DOHH2 (cell line): ENCODE results near the gene PDE10A.

Source experiments
- EZH2phosphoT487 ChIP-seq: fragments of 200-600 bp; sonication (generic); IDR thresholded peaks from 2 replicates; pipeline ENCODE4 v1.6.1; 2017; ENCODE audit warnings: borderline replicate concordance, mild to moderate bottlenecking, antibody characterized with exemption, low read length, moderate library complexity, mixed read lengths
- TF ChIP-seq, protein P1 (sequence below): fragments of 200-600 bp; sonication (generic); IDR thresholded peaks from one replicate; pipeline ENCODE4 v1.5.1; 2014; ENCODE audit warnings: antibody characterized with exemption, mild to moderate bottlenecking, low read depth, low read length; ENCODE audit not compliant: poor library complexity, severe bottlenecking

GRCh38 chr6:165680975-165681374 is 17.9 kb upstream of the PDE10A start:
- TF ChIP-seq, protein P1, sequence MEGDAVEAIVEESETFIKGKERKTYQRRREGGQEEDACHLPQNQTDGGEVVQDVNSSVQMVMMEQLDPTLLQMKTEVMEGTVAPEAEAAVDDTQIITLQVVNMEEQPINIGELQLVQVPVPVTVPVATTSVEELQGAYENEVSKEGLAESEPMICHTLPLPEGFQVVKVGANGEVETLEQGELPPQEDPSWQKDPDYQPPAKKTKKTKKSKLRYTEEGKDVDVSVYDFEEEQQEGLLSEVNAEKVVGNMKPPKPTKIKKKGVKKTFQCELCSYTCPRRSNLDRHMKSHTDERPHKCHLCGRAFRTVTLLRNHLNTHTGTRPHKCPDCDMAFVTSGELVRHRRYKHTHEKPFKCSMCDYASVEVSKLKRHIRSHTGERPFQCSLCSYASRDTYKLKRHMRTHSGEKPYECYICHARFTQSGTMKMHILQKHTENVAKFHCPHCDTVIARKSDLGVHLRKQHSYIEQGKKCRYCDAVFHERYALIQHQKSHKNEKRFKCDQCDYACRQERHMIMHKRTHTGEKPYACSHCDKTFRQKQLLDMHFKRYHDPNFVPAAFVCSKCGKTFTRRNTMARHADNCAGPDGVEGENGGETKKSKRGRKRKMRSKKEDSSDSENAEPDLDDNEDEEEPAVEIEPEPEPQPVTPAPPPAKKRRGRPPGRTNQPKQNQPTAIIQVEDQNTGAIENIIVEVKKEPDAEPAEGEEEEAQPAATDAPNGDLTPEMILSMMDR = no peak
- no peak for TF ChIP-seq EZH2phosphoT487
